H9 (cell line): ENCODE results near the gene CDH4. TPM values are rescaled to one million over a fixed set of nuclear protein-coding genes. Genes with fewer than 3 reads are reported as not detected.

Experiments used
- DNase-seq: peaks from one replicate; pipeline ENCODE4 v3.0.0-alpha.2; 2017
- H2AFZ ChIP-seq: one replicate; pipeline ENCODE4 v1.6.1; 2013; ENCODE audit warnings: mild to moderate bottlenecking, low read length, control low read depth, moderate library complexity
- H2AK5ac ChIP-seq: 2 replicates; pipeline ENCODE4 v1.6.1; 2013; ENCODE audit warnings: low read length, control low read depth, mixed read lengths; ENCODE audit not compliant: insufficient read length
- H2BK120ac ChIP-seq: one replicate; pipeline ENCODE4 v1.6.1; 2013; ENCODE audit warnings: low read depth, mild to moderate bottlenecking, low read length, control low read depth, inconsistent platforms; ENCODE audit not compliant: poor library complexity, severe bottlenecking
- H2BK12ac ChIP-seq: 2 replicates; pipeline ENCODE4 v1.6.1; 2013; ENCODE audit warnings: low read length, control low read depth, mixed read lengths, low read depth; ENCODE audit not compliant: insufficient read length
- H2BK15ac ChIP-seq: 2 replicates; pipeline ENCODE4 v1.6.1; 2013; ENCODE audit warnings: low read depth, low read length, control low read depth
- H2BK20ac ChIP-seq: one replicate; pipeline ENCODE4 v1.6.1; 2013; ENCODE audit warnings: low read depth, mild to moderate bottlenecking, low read length, control low read depth, inconsistent platforms; ENCODE audit not compliant: poor library complexity, severe bottlenecking
- H2BK5ac ChIP-seq: 2 replicates; pipeline ENCODE4 v1.6.1; 2013; ENCODE audit warnings: low read length, control low read depth, mixed read lengths; ENCODE audit not compliant: insufficient read length
- H3K14ac ChIP-seq: 2 replicates; pipeline ENCODE4 v1.6.1; 2013; ENCODE audit warnings: low read length, control low read depth; ENCODE audit not compliant: insufficient read depth
- H3K18ac ChIP-seq: 2 replicates; pipeline ENCODE4 v1.6.1; 2013; ENCODE audit warnings: low read depth, mild to moderate bottlenecking, mixed read lengths, low read length, control low read depth; ENCODE audit not compliant: insufficient read length
- H3K23ac ChIP-seq: 2 replicates; pipeline ENCODE4 v1.6.1; 2013; ENCODE audit warnings: low read length, control low read depth, mixed read lengths, low read depth; ENCODE audit not compliant: insufficient read length
- H3K23me2 ChIP-seq: 2 replicates; pipeline ENCODE4 v1.6.1; 2013; ENCODE audit warnings: low read depth, mild to moderate bottlenecking, mixed read lengths, low read length, control low read depth; ENCODE audit not compliant: insufficient read length, poor library complexity, severe bottlenecking
- H3K27ac ChIP-seq: 2 replicates; pipeline ENCODE4 v1.5.1; 2013; ENCODE audit warnings: low read length, control low read depth, mixed read lengths, low read depth; ENCODE audit not compliant: insufficient read length
- H3K27me3 ChIP-seq: 2 replicates; pipeline ENCODE4 v1.6.1; 2013; ENCODE audit warnings: low read length, control low read depth, inconsistent platforms; ENCODE audit not compliant: insufficient read depth
- H3K4ac ChIP-seq: 2 replicates; pipeline ENCODE4 v1.6.1; 2013; ENCODE audit warnings: low read depth, mild to moderate bottlenecking, control low read depth, inconsistent platforms, low read length, moderate library complexity
- H3K4me1 ChIP-seq: 2 replicates; pipeline ENCODE4 v1.6.1; 2013; ENCODE audit warnings: low read length, control low read depth, inconsistent platforms; ENCODE audit not compliant: insufficient read depth
- H3K4me2 ChIP-seq: 2 replicates; pipeline ENCODE4 v1.6.1; 2013; ENCODE audit warnings: low read length, control low read depth, mixed read lengths; ENCODE audit not compliant: insufficient read length, insufficient read depth
- H3K56ac ChIP-seq: 2 replicates; pipeline ENCODE4 v1.6.1; 2013; ENCODE audit warnings: low read depth, mild to moderate bottlenecking, mixed read lengths, low read length, control low read depth; ENCODE audit not compliant: insufficient read length
- H3K79me1 ChIP-seq: 2 replicates; pipeline ENCODE4 v1.6.1; 2013; ENCODE audit warnings: low read depth, mild to moderate bottlenecking, moderate library complexity, low read length, control low read depth, inconsistent platforms; ENCODE audit not compliant: insufficient read depth, poor library complexity, severe bottlenecking
- H3K79me2 ChIP-seq: 2 replicates; pipeline ENCODE4 v1.6.1; 2013; ENCODE audit warnings: low read length, control low read depth, inconsistent platforms; ENCODE audit not compliant: insufficient read depth
- H3K9ac ChIP-seq: 2 replicates; pipeline ENCODE4 v1.6.1; 2013; ENCODE audit warnings: low read length, control low read depth, mixed read lengths; ENCODE audit not compliant: insufficient read length; ENCODE audit errors: extremely low read depth
- H3K9me3 ChIP-seq: one replicate; pipeline ENCODE4 v1.6.1; 2013; ENCODE audit warnings: low read depth, low read length, inconsistent platforms; ENCODE audit not compliant: control insufficient read depth
- H3T11ph ChIP-seq: one replicate; pipeline ENCODE4 v1.6.1; 2013; ENCODE audit warnings: mild to moderate bottlenecking, low read length, control low read depth, inconsistent platforms
- H4K20me1 ChIP-seq: one replicate; pipeline ENCODE4 v1.6.1; 2013; ENCODE audit not compliant: control insufficient read depth, insufficient read length, insufficient read depth
- H4K5ac ChIP-seq: 2 replicates; pipeline ENCODE4 v1.6.1; 2013; ENCODE audit warnings: low read depth, mild to moderate bottlenecking, mixed read lengths, low read length, control low read depth; ENCODE audit not compliant: insufficient read length
- H4K8ac ChIP-seq: replicated peaks from 2 replicates; pipeline ENCODE4 v1.6.1; 2013; ENCODE audit warnings: low read length, control low read depth, mixed read lengths, low read depth; ENCODE audit not compliant: insufficient read length
- H4K91ac ChIP-seq: 2 replicates; pipeline ENCODE4 v1.6.1; 2013; ENCODE audit warnings: low read depth, mild to moderate bottlenecking, moderate library complexity, mixed read lengths, low read length, control low read depth; ENCODE audit not compliant: insufficient read length
- H3K27ac Mint-ChIP-seq, 3 experiments: 2 replicates in 2 of 3; 3 replicates in 1 of 3; pipeline ENCODE4 v1.8.0; 2020 to 2021; ENCODE audit warnings: mixed read lengths in 3 of 3, mild to moderate bottlenecking in 1 of 3, moderate library complexity in 1 of 3
- H3K27me3 Mint-ChIP-seq: 2 replicates; pipeline ENCODE4 v1.8.0; 2021; ENCODE audit warnings: low read depth, mild to moderate bottlenecking, moderate library complexity, mixed read lengths
- H3K36me3 Mint-ChIP-seq, 3 experiments: 2 replicates in 2 of 3; 3 replicates in 1 of 3; pipeline ENCODE4 v1.8.0; 2020 to 2021; ENCODE audit warnings: low read depth in 3 of 3, mixed read lengths in 3 of 3; ENCODE audit not compliant: insufficient read depth in 1 of 3
- H3K4me1 Mint-ChIP-seq, 2 experiments: 2 replicates each; pipeline ENCODE4 v1.8.0; 2020; ENCODE audit warnings: mixed read lengths in 2 of 2
- H3K4me3 Mint-ChIP-seq, 2 experiments: 2 replicates in 1 of 2; 3 replicates in 1 of 2; pipeline ENCODE4 v1.8.0; 2020 to 2021; ENCODE audit warnings: mild to moderate bottlenecking in 2 of 2, mixed read lengths in 2 of 2, moderate library complexity in 1 of 2
- H3K9me3 Mint-ChIP-seq, 2 experiments: 2 replicates in 1 of 2; 3 replicates in 1 of 2; pipeline ENCODE4 v1.8.0; 2020; ENCODE audit warnings: mild to moderate bottlenecking in 2 of 2, mixed read lengths in 2 of 2, moderate library complexity in 1 of 2
- CTCF ChIP-seq: fragments of 200-600 bp; sonication (generic); conservative IDR thresholded peaks from 3 replicates; pipeline ENCODE4 v1.8.0; 2021; ENCODE audit warnings: antibody characterized with exemption, mild to moderate bottlenecking
- WGBS: extraction: QIAGEN DNeasy Blood & Tissue Kit; methylation state at CpG from one replicate; pipeline ENCODE4 v1.1.7; 2013; ENCODE audit warnings: missing lambda C conversion rate, low lambda C conversion rate, mixed read lengths; ENCODE audit not compliant: insufficient read length; ENCODE audit errors: extremely low coverage; 5-methylcytosine and 5-hydroxymethylcytosine counted together
- total RNA-seq: library from RNA; stranded (reverse); gene quantifications from 2 replicates; pipeline ENCODE4 v1.2.1, GENCODE V29; 2021

CDH4 gene
- total RNA-seq, 1 experiment from 2014 or later: 3.0 TPM

- Histone ChIP-seq H3K9me3 (no peaks in the 10 kb centered on the region), H2AFZ (no peak overlapping the region), H4K91ac (no peak overlapping the region), H3K23ac (no peak overlapping the region), H3K56ac (no peak overlapping the region), H3K79me1 (no peaks in the 10 kb centered on the region), H3K27me3 (no peaks in the 10 kb centered on the region), H3K4me1 (no peaks in the 10 kb centered on the region), H3K4ac (no peak overlapping the region), H2BK12ac (no peak overlapping the region), H3K14ac (no peak overlapping the region; the same call in 1 of the 2 replicates), H4K5ac (no peak overlapping the region), H2AK5ac (no peak overlapping the region), H2BK120ac (no peak overlapping the region), H3K18ac (no peak overlapping the region), H3K27ac (no peak overlapping the region), H3T11ph (no peak overlapping the region), H2BK5ac (no peak overlapping the region), H4K20me1 (no peaks in the 10 kb centered on the region), H3K4me2 (no peak overlapping the region), H3K9ac (no peak overlapping the region), H2BK15ac (no peak overlapping the region), H4K8ac (no peak overlapping the region), H3K23me2 (no peaks in the 10 kb centered on the region), H3K79me2 (no peaks in the 10 kb centered on the region), H2BK20ac (no peak overlapping the region)
- no peak for DNase-seq
- Mint-ChIP-seq H3K36me3 (peaks cover 0 to 3% (median 0%) of the 10 kb centered on the region in 3 experiments; a peak in 2 of 7 replicates), H3K27ac (peak overlapping the region in 1 of 3 experiments; percentile 59; a peak in 2 of 7 replicates), H3K9me3 (no peaks in the 10 kb centered on the region), H3K4me1 (peaks cover 13 to 33% of the 10 kb centered on the region in 2 experiments), H3K27me3 (no peaks in the 10 kb centered on the region; the same call in none of the 2 replicates), H3K4me3 (no peak overlapping the region)
- no CpG with 5 or more reads among the region's 29 CpGs for WGBS
- TF ChIP-seq CTCF: no peak
Observed at GRCh38 chr20:61936701-61937131, 684.7 kb downstream of the CDH4 start.
